Measurements from ENCODE around the gene TFCP2.

Gene TFCP2

DNA sequence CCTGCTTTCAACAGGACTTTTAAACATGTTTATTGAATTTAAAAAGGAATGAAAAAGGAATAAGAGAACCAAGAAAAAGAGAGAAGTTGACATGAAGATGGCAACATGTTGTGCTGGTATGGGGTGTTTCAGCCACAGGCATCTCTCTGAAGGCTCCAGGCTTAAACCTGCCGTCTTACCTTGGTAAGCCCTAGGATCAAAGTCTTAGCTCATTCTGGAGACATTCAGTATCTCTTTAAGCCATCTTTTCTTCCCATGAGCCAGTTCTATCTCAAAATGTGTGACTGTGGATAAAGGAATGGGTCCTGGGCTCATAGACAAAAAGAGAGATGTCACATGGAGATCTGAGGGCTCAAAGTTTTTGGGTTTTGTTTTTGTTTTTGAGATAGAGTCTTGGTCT, 1.6 kb upstream of the TFCP2 start:
- TF ChIP-seq YY1 (IDR thresholded peaks at IDR 0.05; ENCODE audit: low read depth) (no peak), RAD21 (IDR thresholded peaks at IDR 0.05; ENCODE audit: low read depth) (no peak), ZBTB7A (IDR thresholded peaks at IDR 0.05; ENCODE audit: low read depth) (no peak), EGR1 (IDR thresholded peaks at IDR 0.05) (no peak), CEBPB (IDR thresholded peaks at IDR 0.05) (no peak), TEAD4 (IDR thresholded peaks at IDR 0.05) (no peak), REST (IDR thresholded peaks at IDR 0.05; ENCODE audit: low read depth) (no peak), TAF1 (IDR thresholded peaks at IDR 0.05; ENCODE audit: low read depth) (no peak), NFIC (IDR thresholded peaks at IDR 0.05) (no peak), CREB1 (IDR thresholded peaks at IDR 0.05; ENCODE audit: low read depth) (no peak), TCF12 (IDR thresholded peaks at IDR 0.05; ENCODE audit: low read depth) (no peak), EP300 (IDR thresholded peaks at IDR 0.05; ENCODE audit: borderline replicate concordance) (no peak), FOXM1 (IDR thresholded peaks at IDR 0.05; ENCODE audit: borderline replicate concordance, low read depth) (no peak)
- TF ChIP-seq, protein P1, sequence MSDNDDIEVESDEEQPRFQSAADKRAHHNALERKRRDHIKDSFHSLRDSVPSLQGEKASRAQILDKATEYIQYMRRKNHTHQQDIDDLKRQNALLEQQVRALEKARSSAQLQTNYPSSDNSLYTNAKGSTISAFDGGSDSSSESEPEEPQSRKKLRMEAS (IDR thresholded peaks at IDR 0.05): no peak
- TF ChIP-seq, protein P2, sequence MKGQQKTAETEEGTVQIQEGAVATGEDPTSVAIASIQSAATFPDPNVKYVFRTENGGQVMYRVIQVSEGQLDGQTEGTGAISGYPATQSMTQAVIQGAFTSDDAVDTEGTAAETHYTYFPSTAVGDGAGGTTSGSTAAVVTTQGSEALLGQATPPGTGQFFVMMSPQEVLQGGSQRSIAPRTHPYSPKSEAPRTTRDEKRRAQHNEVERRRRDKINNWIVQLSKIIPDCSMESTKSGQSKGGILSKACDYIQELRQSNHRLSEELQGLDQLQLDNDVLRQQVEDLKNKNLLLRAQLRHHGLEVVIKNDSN (IDR thresholded peaks at IDR 0.05): no peak

- TF ChIP-seq, protein P1 (IDR thresholded peaks at IDR 0.05): no peak
- TF ChIP-seq TEAD4 (IDR thresholded peaks at IDR 0.05) (no peak), ZBTB7A (IDR thresholded peaks at IDR 0.05; ENCODE audit: low read depth) (no peak), TCF12 (IDR thresholded peaks at IDR 0.05; ENCODE audit: low read depth) (no peak), EP300 (IDR thresholded peaks at IDR 0.05; ENCODE audit: borderline replicate concordance) (no peak), FOXM1 (IDR thresholded peaks at IDR 0.05; ENCODE audit: borderline replicate concordance, low read depth) (no peak), EGR1 (IDR thresholded peaks at IDR 0.05) (no peak), NFIC (IDR thresholded peaks at IDR 0.05) (no peak), REST (IDR thresholded peaks at IDR 0.05; ENCODE audit: low read depth) (no peak), RAD21 (IDR thresholded peaks at IDR 0.05; ENCODE audit: low read depth) (no peak), TAF1 (IDR thresholded peaks at IDR 0.05; ENCODE audit: low read depth) (no peak), CEBPB (IDR thresholded peaks at IDR 0.05) (no peak), CREB1 (IDR thresholded peaks at IDR 0.05; ENCODE audit: low read depth) (no peak), YY1 (IDR thresholded peaks at IDR 0.05; ENCODE audit: low read depth) (no peak)
- TF ChIP-seq, protein P2 (IDR thresholded peaks at IDR 0.05): no peak
These were observed 936 bp downstream of the TFCP2 start for GRCh38 chr12:51171884-51172514.

- TF ChIP-seq RAD21 (IDR thresholded peaks at IDR 0.05; ENCODE audit: low read depth) (no peak), CEBPB (IDR thresholded peaks at IDR 0.05) (no peak), EP300 (IDR thresholded peaks at IDR 0.05; ENCODE audit: borderline replicate concordance) (no peak), FOXM1 (IDR thresholded peaks at IDR 0.05; ENCODE audit: borderline replicate concordance, low read depth) (no peak), ZBTB7A (IDR thresholded peaks at IDR 0.05; ENCODE audit: low read depth) (no peak), CREB1 (IDR thresholded peaks at IDR 0.05; ENCODE audit: low read depth) (no peak), REST (IDR thresholded peaks at IDR 0.05; ENCODE audit: low read depth) (no peak), EGR1 (IDR thresholded peaks at IDR 0.05) (no peak), NFIC (IDR thresholded peaks at IDR 0.05) (no peak), TEAD4 (IDR thresholded peaks at IDR 0.05) (no peak), TAF1 (IDR thresholded peaks at IDR 0.05; ENCODE audit: low read depth) (no peak), TCF12 (IDR thresholded peaks at IDR 0.05; ENCODE audit: low read depth) (no peak), YY1 (IDR thresholded peaks at IDR 0.05; ENCODE audit: low read depth) (no peak)
- TF ChIP-seq, protein P2 (IDR thresholded peaks at IDR 0.05): no peak
- TF ChIP-seq, protein P1 (IDR thresholded peaks at IDR 0.05): no peak
These were observed 9.1 kb downstream of the TFCP2 start for GRCh38 chr12:51163795-51164194.

Measured in Ishikawa (cell line).